H1 (cell line): ENCODE data around the gene SLC25A15. TPM values are rescaled to one million over a fixed set of nuclear protein-coding genes. Genes with fewer than 3 reads are reported as not detected.

ENCODE experiments used
- CTCF ChIA-PET: fragments of 300-600 bp; sonication (Branson Sonifier 250); formaldehyde crosslinking; loops from one replicate; lab custom pipeline; 2021; ENCODE audit not compliant: partially characterized antibody; lab: Charles Lee
- POLR2A ChIA-PET: fragments of 300-600 bp; sonication (Branson Sonifier 250); formaldehyde crosslinking; loops from one replicate; lab custom pipeline; 2021; ENCODE audit warnings: inconsistent platforms; ENCODE audit not compliant: partially characterized antibody; lab: Charles Lee
- DNase-seq, 2 experiments: peaks; one replicate each; pipeline versions ENCODE4 v3.0.0 to v3.0.0-alpha.2; 2010 to 2022; ENCODE audit warnings: low spot score in 2 of 2, low read depth in 1 of 2, mixed read lengths in 1 of 2
- FAIRE-seq: peaks from 2 replicates; lab custom pipeline; 2011; peaks lifted over from hg19 to GRCh38; lab: Jason Lieb, UNC
- H2AFZ ChIP-seq: 2 replicates; pipeline ENCODE4 v1.8.1; 2012; ENCODE audit warnings: low read length, inconsistent platforms
- H2AK5ac ChIP-seq: 2 replicates; pipeline ENCODE4 v1.6.1; 2013; ENCODE audit warnings: low read depth, low read length
- H2BK120ac ChIP-seq: replicated peaks from 2 replicates; pipeline ENCODE3; 2013; ENCODE audit warnings: low read depth, low read length, inconsistent platforms
- H2BK12ac ChIP-seq: 2 replicates; pipeline ENCODE4 v1.6.1; 2013; ENCODE audit warnings: low read depth, low read length
- H2BK15ac ChIP-seq: 2 replicates; pipeline ENCODE4 v1.6.1; 2013; ENCODE audit warnings: low read length
- H2BK20ac ChIP-seq: 2 replicates; pipeline ENCODE4 v1.6.1; 2013; ENCODE audit warnings: low read length
- H2BK5ac ChIP-seq: 2 replicates; pipeline ENCODE4 v1.6.1; 2013; ENCODE audit warnings: low read depth, low read length
- H3K14ac ChIP-seq: 2 replicates; pipeline ENCODE4 v1.6.1; 2013; ENCODE audit warnings: inconsistent platforms; ENCODE audit not compliant: insufficient read length
- H3K18ac ChIP-seq: 2 replicates; pipeline ENCODE4 v1.6.1; 2013; ENCODE audit warnings: low read length; ENCODE audit errors: extremely low read depth
- H3K23ac ChIP-seq: 2 replicates; pipeline ENCODE4 v1.6.1; 2013; ENCODE audit warnings: inconsistent platforms; ENCODE audit not compliant: insufficient read length
- H3K23me2 ChIP-seq: 2 replicates; pipeline ENCODE4 v1.6.1; 2013; ENCODE audit warnings: low read depth, low read length
- H3K27ac ChIP-seq: 2 replicates; pipeline ENCODE4 v1.6.1; 2011; ENCODE audit warnings: low read depth, low read length, inconsistent platforms
- H3K27me3 ChIP-seq, 4 experiments: replicated peaks in 1 of 4; 1 replicate in 1 of 4; 2 replicates in 3 of 4; pipeline versions ENCODE4 v1.6.1 to v1.8.1; 2011 to 2013; ENCODE audit warnings: low read length in 3 of 4, mild to moderate bottlenecking in 3 of 4, inconsistent platforms in 2 of 4, mixed read lengths in 2 of 4, moderate library complexity in 1 of 4; ENCODE audit not compliant: control insufficient read depth in 3 of 4, insufficient read depth in 3 of 4; ENCODE audit errors: extremely low read depth in 1 of 4
- H3K36me3 ChIP-seq, 4 experiments: 2 replicates each; pipeline versions ENCODE4 v1.6.1 to v1.8.1; 2011 to 2013; ENCODE audit warnings: mild to moderate bottlenecking in 4 of 4, low read length in 3 of 4, moderate library complexity in 2 of 4, control low read depth in 1 of 4, inconsistent platforms in 1 of 4; ENCODE audit not compliant: insufficient read depth in 4 of 4, control insufficient read depth in 2 of 4
- H3K4ac ChIP-seq: replicated peaks from 2 replicates; pipeline ENCODE3; 2013; ENCODE audit warnings: low read length, low read depth, mixed read lengths, inconsistent platforms; ENCODE audit not compliant: insufficient read length
- H3K4me1 ChIP-seq, 4 experiments: replicated peaks in 1 of 4; 1 replicate in 1 of 4; 2 replicates in 3 of 4; pipeline versions ENCODE4 v1.6.1 to v1.8.1; 2011 to 2013; ENCODE audit warnings: low read length in 3 of 4, inconsistent platforms in 2 of 4, mixed read lengths in 1 of 4; ENCODE audit not compliant: insufficient read depth in 4 of 4, control insufficient read depth in 3 of 4
- H3K4me2 ChIP-seq, 2 experiments: 2 replicates each; pipeline versions ENCODE4 v1.6.1 to v1.8.1; 2011 to 2013; ENCODE audit warnings: low read depth in 2 of 2, low read length in 2 of 2, control low read depth in 1 of 2, inconsistent platforms in 1 of 2, mild to moderate bottlenecking in 1 of 2; ENCODE audit not compliant: insufficient read depth in 1 of 2
- H3K4me3 ChIP-seq, 4 experiments: fragments of 200-600, 300-600 bp in 1 of 4; sonication (generic), shearing (Covaris generic), sonication (Bioruptor Twin) in 1 of 4; 2 replicates each; pipeline versions ENCODE4 v1.5.1 to v1.8.1; 2011 to 2016; ENCODE audit warnings: low read length in 4 of 4, low read depth in 3 of 4, control low read depth in 2 of 4, inconsistent platforms in 2 of 4, mild to moderate bottlenecking in 2 of 4, mixed read lengths in 1 of 4, moderate library complexity in 1 of 4; ENCODE audit not compliant: insufficient read depth in 2 of 4; ENCODE audit errors: extremely low read depth in 1 of 4
- H3K56ac ChIP-seq: replicated peaks from 2 replicates; pipeline ENCODE3; 2013; ENCODE audit warnings: low read depth, mild to moderate bottlenecking, mixed read lengths, low read length, inconsistent platforms; ENCODE audit not compliant: insufficient read length
- H3K79me1 ChIP-seq: 2 replicates; pipeline ENCODE4 v1.6.1; 2013; ENCODE audit warnings: low read depth, low read length, control low read depth
- H3K79me2 ChIP-seq, 2 experiments: 2 replicates each; pipeline versions ENCODE4 v1.6.1 to v1.8.1; 2012 to 2013; ENCODE audit warnings: low read length in 2 of 2, mild to moderate bottlenecking in 2 of 2, inconsistent platforms in 1 of 2; ENCODE audit not compliant: insufficient read depth in 2 of 2, control insufficient read depth in 1 of 2
- H3K9ac ChIP-seq, 4 experiments: replicated peaks in 1 of 4; 1 replicate in 1 of 4; 2 replicates in 3 of 4; pipeline versions ENCODE4 v1.6.1 to v1.8.1; 2011 to 2013; ENCODE audit warnings: low read depth in 3 of 4, low read length in 3 of 4, control low read depth in 2 of 4, mild to moderate bottlenecking in 2 of 4, moderate library complexity in 2 of 4, inconsistent platforms in 1 of 4; ENCODE audit errors: extremely low read depth in 1 of 4
- H3K9me3 ChIP-seq, 2 experiments: 2 replicates each; pipeline versions ENCODE4 v1.6.1 to v1.8.1; 2012 to 2013; ENCODE audit warnings: mild to moderate bottlenecking in 2 of 2, moderate library complexity in 2 of 2, control low read depth in 1 of 2, inconsistent platforms in 1 of 2, low read depth in 1 of 2, low read length in 1 of 2, mixed read lengths in 1 of 2; ENCODE audit not compliant: insufficient read depth in 2 of 2
- H4K20me1 ChIP-seq, 2 experiments: replicated peaks in 1 of 2; 2 replicates each; pipeline versions ENCODE3 to v1.8.1; 2011 to 2013; ENCODE audit warnings: inconsistent platforms in 2 of 2, low read length in 2 of 2, mild to moderate bottlenecking in 1 of 2; ENCODE audit not compliant: insufficient read depth in 2 of 2, control insufficient read depth in 1 of 2
- H4K5ac ChIP-seq: 2 replicates; pipeline ENCODE4 v1.6.1; 2013; ENCODE audit warnings: low read length, low read depth, mixed read lengths, inconsistent platforms; ENCODE audit not compliant: insufficient read length
- H4K8ac ChIP-seq: 2 replicates; pipeline ENCODE4 v1.8.0; 2013; ENCODE audit warnings: mild to moderate bottlenecking, moderate library complexity, low read length, inconsistent platforms; ENCODE audit not compliant: insufficient read depth; ENCODE audit errors: extremely low read depth
- H4K91ac ChIP-seq: replicated peaks from 2 replicates; pipeline ENCODE3; 2013; ENCODE audit warnings: low read length, mixed read lengths, inconsistent platforms; ENCODE audit not compliant: insufficient read length
- CBX5 ChIP-seq: fragments of 300-800, 300-1000 bp; sonication (generic); IDR thresholded peaks from 2 replicates; pipeline ENCODE4 v1.7.1; 2016; ENCODE audit warnings: antibody characterized with exemption, low read length, low read depth
- EZH2 ChIP-seq: fragments of 200-600 bp; sonication (generic); IDR thresholded peaks from 2 replicates; pipeline ENCODE4 v1.7.1; 2012; ENCODE audit warnings: low read depth, mild to moderate bottlenecking, moderate library complexity, low read length, inconsistent platforms; ENCODE audit not compliant: severe bottlenecking
- GABPA ChIP-seq: IDR thresholded peaks from 2 replicates; pipeline ENCODE4 v1.6.1; 2011; ENCODE audit warnings: mild to moderate bottlenecking, low read length, moderate library complexity, borderline replicate concordance; ENCODE audit not compliant: insufficient read depth
- HDAC2 ChIP-seq, 2 experiments: fragments of 300-600 bp in 1 of 2; sonication (generic) in 1 of 2; IDR thresholded peaks; 2 replicates each; pipeline ENCODE4 v1.6.1; 2011 to 2012; ENCODE audit warnings: low read depth in 2 of 2, low read length in 2 of 2, mild to moderate bottlenecking in 2 of 2, moderate library complexity in 2 of 2, borderline replicate concordance in 1 of 2, inconsistent platforms in 1 of 2
- KDM1A ChIP-seq: fragments of 200-600, 300-600 bp; sonication (generic); IDR thresholded peaks from 2 replicates; pipeline ENCODE4 v1.7.1; 2016; ENCODE audit warnings: mild to moderate bottlenecking, low read length, borderline replicate concordance
- KDM4A ChIP-seq: IDR thresholded peaks from one replicate; pipeline ENCODE4 v1.7.1; 2012; ENCODE audit warnings: low read depth, mild to moderate bottlenecking, moderate library complexity, low read length, inconsistent platforms; ENCODE audit not compliant: severe bottlenecking
- MAFK ChIP-seq: IDR thresholded peaks from 2 replicates; pipeline ENCODE4 v1.6.1; 2012; ENCODE audit warnings: low read depth, mild to moderate bottlenecking, improper control_type of control experiment, low read length
- NRF1 ChIP-seq: IDR thresholded peaks from 2 replicates; pipeline ENCODE4 v1.6.1; 2011; ENCODE audit warnings: mild to moderate bottlenecking, low read depth, low read length, improper control_type of control experiment
- SIRT6 ChIP-seq: IDR thresholded peaks from one replicate; pipeline ENCODE4 v1.7.1; 2012; ENCODE audit warnings: low read length, inconsistent platforms
- SUZ12 ChIP-seq: fragments of 200-600 bp; sonication (generic); IDR thresholded peaks from 2 replicates; pipeline ENCODE4 v1.6.1; 2012; ENCODE audit warnings: mild to moderate bottlenecking, inconsistent platforms, low read length, moderate library complexity, mixed read lengths
- WGBS, 2 experiments: shearing (Covaris generic) in 1 of 2; methylation state at CpG; one replicate each; pipeline versions ENCODE4 v1.1.6 to v1.1.7; 2013 to 2015; ENCODE audit warnings: low lambda C conversion rate in 2 of 2, mixed read lengths in 2 of 2, inconsistent platforms in 1 of 2, low coverage in 1 of 2, missing lambda C conversion rate in 1 of 2; ENCODE audit not compliant: insufficient replicate concordance in 2 of 2, insufficient coverage in 1 of 2, insufficient read length in 1 of 2; ENCODE audit errors: extremely low coverage in 1 of 2, missing lambda C conversion rate in 1 of 2; 5-methylcytosine and 5-hydroxymethylcytosine counted together
- polyA plus RNA-seq, 7 experiments: library from polyadenylated mRNA; depleted of rRNA in 3 of 7; stranded (reverse) in 5 of 7; unstranded in 2 of 7; fragments of >200 nt in 5 of 7; fragments of 200-250 nt in 2 of 7; gene quantifications; 1 replicate in 5 of 7; 2 replicates in 1 of 7; 4 replicates in 1 of 7; pipeline versions ENCODE4 v1.2.1 to v1.2.3, GENCODE V29; 2011 to 2013; ENCODE audit warnings: missing spikeins in 2 of 7, mixed read lengths in 2 of 7
- total RNA-seq: library from RNA; stranded (reverse); fragmentation: NEBNext Ultra II Directional; extraction: Animal tissue kit (Norgen Biotek cat#: 25700); gene quantifications from 2 replicates; pipeline ENCODE4 v1.2.1, GENCODE V29; 2021
- TF ChIP-seq, protein P1 (sequence below): IDR thresholded peaks from 2 replicates; pipeline ENCODE4 v1.6.1; 2011; ENCODE audit warnings: low read length, improper control_type of control experiment

Gene SLC25A15
- total and polyA plus RNA-seq, 2 of the 8 experiments (the other 6 are each of a cell fraction or from before 2014, with no cell fraction given): 12.4 to 23.4 TPM

DNA sequence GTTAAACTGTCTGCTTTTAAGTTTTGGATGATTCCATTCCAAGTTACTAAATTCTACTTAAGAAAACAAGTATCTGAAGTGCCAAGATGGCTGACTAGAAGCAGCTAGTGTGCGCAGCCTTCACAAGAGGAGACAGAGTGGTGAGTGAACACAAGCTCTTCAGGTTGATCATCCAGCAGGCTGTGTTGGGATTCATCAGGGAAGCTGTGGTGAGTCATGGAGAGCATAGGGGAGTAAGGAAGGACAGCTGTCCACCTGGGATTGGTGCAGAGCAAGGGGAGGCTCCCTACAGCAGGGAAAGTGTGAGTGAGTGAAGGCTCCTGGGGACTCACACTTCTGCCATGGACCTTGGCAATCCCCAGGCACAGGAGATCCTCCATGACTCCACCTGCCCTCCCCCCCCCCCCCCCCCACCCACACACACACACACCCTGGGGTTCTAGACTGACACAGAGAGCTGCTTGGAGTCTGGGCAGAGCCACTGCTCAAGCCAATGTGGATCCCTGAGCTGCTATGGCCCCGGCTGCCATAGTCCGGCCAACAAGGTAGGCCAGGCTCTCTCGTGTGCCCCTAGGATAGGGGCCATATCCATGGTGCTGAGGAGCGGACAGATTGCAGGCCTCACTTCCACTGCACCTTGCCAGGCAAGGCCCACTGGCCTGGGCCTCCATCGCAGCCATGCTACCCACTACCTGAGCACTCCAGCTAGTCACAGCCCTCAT, 23.5 kb downstream of the SLC25A15 start:
- DNase-seq (no peak), FAIRE-seq (no peak)
- Histone ChIP-seq H4K91ac (no peak overlapping the region), H3K4me3 (no peak overlapping the region), H2BK15ac (no peak overlapping the region), H3K4me1 (no peaks in the 10 kb centered on the region), H2BK20ac (no peak overlapping the region), H2AK5ac (no peak overlapping the region), H3K23ac (no peak overlapping the region), H3K23me2 (no peaks in the 10 kb centered on the region), H3K27ac (no peak overlapping the region), H2AFZ (no peak overlapping the region), H3K79me2 (no peaks in the 10 kb centered on the region), H3K36me3 (peaks cover 0 to 3% (median 3%) of the 10 kb centered on the region in 4 experiments; a peak in 4 of 8 replicates), H4K20me1 (peaks cover 0 to 1% of the 10 kb centered on the region in 2 experiments), H3K56ac (no peak overlapping the region), H3K9me3 (no peaks in the 10 kb centered on the region), H3K4ac (no peak overlapping the region), H4K8ac (peak overlapping the region; percentile 68), H4K5ac (no peak overlapping the region), H3K79me1 (no peaks in the 10 kb centered on the region), H2BK5ac (no peak overlapping the region), H2BK120ac (no peak overlapping the region), H3K27me3 (no peaks in the 10 kb centered on the region), H3K9ac (no peak overlapping the region), H3K18ac (no peak overlapping the region), H3K4me2 (no peak overlapping the region), H2BK12ac (no peak overlapping the region), H3K14ac (no peak overlapping the region)
- CTCF ChIA-PET: interaction anchor here (0.7 to 4.7 kb wide), 12 partner anchors 8 to 324 kb away, joined by 3 to 37 read pairs (median 4); no protein-coding TSS in a partner anchor
- POLR2A ChIA-PET: interaction anchor here (0.6 to 1.1 kb wide), 2 partner anchors 23 to 266 kb away, joined by 3 to 4 read pairs; no protein-coding TSS in a partner anchor
- WGBS, 2 experiments: 94% methylated on average over 6 of the region's 6 CpGs; no CpG with 5 or more reads in 1 of the 2 experiments
- no peak for TF ChIP-seq KDM1A
- no peak for TF ChIP-seq GABPA
- TF ChIP-seq NRF1: no peak
- no peak for TF ChIP-seq SUZ12
- no peak for TF ChIP-seq KDM4A
- no peak for TF ChIP-seq CBX5
- no peak for TF ChIP-seq MAFK
- TF ChIP-seq, protein P1, sequence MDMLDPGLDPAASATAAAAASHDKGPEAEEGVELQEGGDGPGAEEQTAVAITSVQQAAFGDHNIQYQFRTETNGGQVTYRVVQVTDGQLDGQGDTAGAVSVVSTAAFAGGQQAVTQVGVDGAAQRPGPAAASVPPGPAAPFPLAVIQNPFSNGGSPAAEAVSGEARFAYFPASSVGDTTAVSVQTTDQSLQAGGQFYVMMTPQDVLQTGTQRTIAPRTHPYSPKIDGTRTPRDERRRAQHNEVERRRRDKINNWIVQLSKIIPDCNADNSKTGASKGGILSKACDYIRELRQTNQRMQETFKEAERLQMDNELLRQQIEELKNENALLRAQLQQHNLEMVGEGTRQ: no peak
- TF ChIP-seq HDAC2 (IDR thresholded peaks at IDR 0.05; ENCODE audit: borderline replicate concordance in 1 of 2, low read depth in 2 of 2, low read length in 2 of 2): no peak
- TF ChIP-seq EZH2: no peak
- no peak for TF ChIP-seq SIRT6
